Gastroesophageal sphincter (tissue), 3 donors: ENCODE data around the gene EMILIN3.

ENCODE experiments used
- CTCF ChIP-seq, 4 experiments: fragments of 200-600 bp in 2 of 4; fragments of 450-650 bp in 2 of 4; sonication (generic) in 1 of 4; IDR thresholded peaks; one replicate each; pipeline ENCODE4 v1.5.1; 2017 to 2019; ENCODE audit warnings: antibody characterized with exemption in 4 of 4, mild to moderate bottlenecking in 2 of 4, moderate library complexity in 2 of 4
- POLR2A ChIP-seq, 2 donors: fragments of 450-650 bp; IDR thresholded peaks; one replicate each; pipeline ENCODE4 v1.6.1; 2017; ENCODE audit warnings: antibody characterized with exemption in 2 of 2, mild to moderate bottlenecking in 2 of 2, moderate library complexity in 1 of 2
- POLR2AphosphoS5 ChIP-seq: sonication (generic); formaldehyde crosslinking; IDR thresholded peaks from one replicate; pipeline ENCODE4 v1.6.1; 2017; ENCODE audit warnings: antibody characterized with exemption

GRCh38 chr20:41367956-41368355 is 1.3 kb upstream of the EMILIN3 start:
- no peak for TF ChIP-seq POLR2A (IDR thresholded peaks at IDR 0.05)
- TF ChIP-seq CTCF (IDR thresholded peaks at IDR 0.05): no peak
- TF ChIP-seq POLR2AphosphoS5: no peak
